ENCODE data around the gene ALK. TPM values are rescaled to one million over a fixed set of nuclear protein-coding genes. Genes with fewer than 3 reads are reported as not detected.

ALK gene
- total and polyA plus RNA-seq, 7 experiments from 2014 or later, result 0.13 TPM; not detected in 6

DNA sequence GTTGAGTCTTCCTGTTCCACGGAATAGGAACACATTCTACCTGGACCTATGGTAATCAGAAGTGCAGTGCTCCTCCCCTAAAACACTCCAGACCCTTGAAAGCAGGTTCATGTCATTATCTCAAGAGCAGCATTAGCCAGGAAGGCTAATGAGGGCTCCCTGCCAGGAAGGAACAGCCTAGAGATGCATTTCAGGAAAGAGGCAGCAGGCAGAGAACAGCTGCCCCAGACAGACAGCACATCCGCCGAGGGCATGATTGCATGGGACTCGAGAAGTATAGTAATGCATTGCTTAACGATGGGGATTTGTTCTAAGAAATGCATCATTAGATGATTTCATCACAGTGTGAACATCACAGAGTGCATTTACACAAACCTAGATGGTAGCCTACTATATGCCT is 171.5 kb downstream of the ALK start:
- H3K4me3 Mint-ChIP-seq, result no peak overlapping the region
- POLR2A ChIA-PET, result no interaction called here
- ATAC-seq, result no peak

DNA sequence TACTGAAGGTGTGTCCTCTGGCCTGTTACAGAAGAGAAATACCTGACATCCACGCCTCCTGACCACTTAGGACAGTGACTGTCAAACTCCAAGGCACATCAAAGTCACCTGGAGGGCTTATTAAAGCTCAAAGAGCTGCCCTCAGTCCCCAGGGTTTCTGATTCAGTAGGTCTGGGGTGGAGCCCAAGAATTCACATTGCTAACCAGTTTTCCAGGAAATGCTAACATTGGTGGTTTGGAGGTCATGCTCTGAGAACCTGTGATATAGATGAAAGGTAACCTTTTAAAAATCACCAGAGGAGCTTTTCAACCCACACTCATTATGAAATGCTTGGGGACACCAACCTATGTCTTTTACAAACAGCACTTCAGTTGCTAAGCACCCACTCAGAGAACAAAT is 172.3 kb downstream of the ALK start:
- H3K4me3 Mint-ChIP-seq, result no peak overlapping the region
- CTCF ChIA-PET, result no interaction called here
- Histone ChIP-seq H3K36me3 (ENCODE audit: control insufficient read depth in 2 of 3, insufficient read depth in 3 of 3, low read length in 3 of 3) (no peaks in the 10 kb centered on the region), H3K4me1 (ENCODE audit: control insufficient read depth in 2 of 2, insufficient read depth in 2 of 2, low read length in 2 of 2) (no peaks in the 10 kb centered on the region), H3K9me3 (ENCODE audit: control insufficient read depth in 2 of 3, low read length in 3 of 3) (no peaks in the 10 kb centered on the region), H3K27ac (ENCODE audit: low read depth, low read length) (no peak overlapping the region), H3K27me3 (ENCODE audit: control insufficient read depth in 2 of 2, insufficient read depth in 2 of 2, low read length in 2 of 2) (no peaks in the 10 kb centered on the region), H3K4me3 (ENCODE audit: low read length) (no peak overlapping the region)
- H3K4me1 Mint-ChIP-seq, result no peaks in the 10 kb centered on the region
- intact Hi-C loops (cut with micrococcal nuclease), result no loop called here
- H3K27ac Mint-ChIP-seq, result no peak overlapping the region
- no peak for DNase-seq
- no peak for ATAC-seq
- H3K36me3 Mint-ChIP-seq, result no peaks in the 10 kb centered on the region
- POLR2A ChIA-PET, result no interaction called here
- H3K9me3 Mint-ChIP-seq, result peaks cover 0 to 1% (median 0%) of the 10 kb centered on the region in 11 donors
- peaks cover 0 to 23% (median 7%) of the 10 kb centered on the region in 5 donors for H3K27me3 Mint-ChIP-seq

More for the DNA sequence above, 171.5 kb downstream of the ALK start:
- Mint-ChIP-seq H3K27ac (no peak overlapping the region), H3K27me3 (peaks cover 0 to 15% (median 0%) of the 10 kb centered on the region in 5 donors), H3K4me1 (no peaks in the 10 kb centered on the region), H3K9me3 (peaks cover 0 to 1% (median 0%) of the 10 kb centered on the region in 11 donors), H3K36me3 (no peaks in the 10 kb centered on the region)
- DNase-seq, result no peak
- Histone ChIP-seq H3K36me3 (ENCODE audit: control insufficient read depth in 2 of 3, insufficient read depth in 3 of 3, low read length in 3 of 3) (no peaks in the 10 kb centered on the region), H3K27me3 (ENCODE audit: control insufficient read depth in 2 of 2, insufficient read depth in 2 of 2, low read length in 2 of 2) (no peaks in the 10 kb centered on the region), H3K27ac (ENCODE audit: low read depth, low read length) (no peak overlapping the region), H3K4me1 (ENCODE audit: control insufficient read depth in 2 of 2, insufficient read depth in 2 of 2, low read length in 2 of 2) (no peaks in the 10 kb centered on the region), H3K4me3 (ENCODE audit: low read length) (no peak overlapping the region), H3K9me3 (ENCODE audit: control insufficient read depth in 2 of 3, low read length in 3 of 3) (no peaks in the 10 kb centered on the region)
- CTCF ChIA-PET, result no interaction called here
- intact Hi-C loops (cut with micrococcal nuclease), result no loop called here

DNA sequence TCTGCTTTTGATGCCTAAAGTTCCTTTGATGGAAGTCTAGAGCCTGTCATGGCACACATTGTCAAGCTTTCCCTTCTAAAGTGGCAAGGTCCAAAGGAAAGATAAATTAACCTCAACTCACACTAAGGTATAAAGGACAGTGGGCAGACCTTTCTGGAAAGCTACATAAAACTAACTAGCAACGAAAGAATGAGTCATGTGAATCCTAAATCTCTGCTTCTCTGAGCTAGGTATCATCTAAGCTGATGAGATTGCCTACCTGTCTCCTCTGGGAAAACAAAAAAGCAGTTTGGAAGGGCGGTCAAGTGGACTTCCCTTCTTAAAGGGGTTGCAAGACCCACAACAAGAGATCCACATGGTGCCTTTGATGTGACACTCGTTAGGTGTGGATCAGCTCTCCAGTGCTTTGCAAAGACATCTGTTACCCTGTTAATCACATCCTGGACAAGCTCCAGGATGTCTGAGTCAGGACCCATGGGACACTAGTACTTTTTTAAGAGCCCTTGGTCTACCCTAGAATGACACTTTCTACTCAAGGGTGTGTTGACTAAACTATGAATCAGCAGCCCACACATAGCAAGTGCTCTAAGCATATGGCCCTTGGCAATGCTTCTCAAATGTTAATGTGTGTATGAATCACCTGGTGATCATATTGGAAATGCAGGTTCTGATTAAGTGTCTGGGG is 173.5 kb downstream of the ALK start:
- intact Hi-C loops (cut with micrococcal nuclease), result no loop called here
- H3K9me3 ChIP-seq (ENCODE audit: control insufficient read depth in 2 of 3, low read length in 3 of 3), result no peaks in the 10 kb centered on the region
- peaks cover 0 to 1% (median 0%) of the 10 kb centered on the region in 11 donors for H3K9me3 Mint-ChIP-seq
- no peaks in the 10 kb centered on the region for H3K36me3 Mint-ChIP-seq
- H3K27me3 ChIP-seq (ENCODE audit: control insufficient read depth in 2 of 2, insufficient read depth in 2 of 2, low read length in 2 of 2), result no peaks in the 10 kb centered on the region
- DNase-seq (no peak), ATAC-seq (no peak)
- no peaks in the 10 kb centered on the region for H3K4me1 Mint-ChIP-seq
- peaks cover 0 to 23% (median 8%) of the 10 kb centered on the region in 5 donors for H3K27me3 Mint-ChIP-seq
- H3K27ac Mint-ChIP-seq, result no peak overlapping the region
- no peak overlapping the region for H3K4me3 Mint-ChIP-seq
- ChIA-PET CTCF (no interaction called here), POLR2A (no interaction called here)
- no peaks in the 10 kb centered on the region for H3K36me3 ChIP-seq (ENCODE audit: control insufficient read depth in 2 of 3, insufficient read depth in 3 of 3, low read length in 3 of 3)
- no peaks in the 10 kb centered on the region for H3K4me1 ChIP-seq (ENCODE audit: control insufficient read depth in 2 of 2, insufficient read depth in 2 of 2, low read length in 2 of 2)
- no peak overlapping the region for H3K27ac ChIP-seq (ENCODE audit: low read depth, low read length)
- no peak overlapping the region for H3K4me3 ChIP-seq (ENCODE audit: low read length)

DNA sequence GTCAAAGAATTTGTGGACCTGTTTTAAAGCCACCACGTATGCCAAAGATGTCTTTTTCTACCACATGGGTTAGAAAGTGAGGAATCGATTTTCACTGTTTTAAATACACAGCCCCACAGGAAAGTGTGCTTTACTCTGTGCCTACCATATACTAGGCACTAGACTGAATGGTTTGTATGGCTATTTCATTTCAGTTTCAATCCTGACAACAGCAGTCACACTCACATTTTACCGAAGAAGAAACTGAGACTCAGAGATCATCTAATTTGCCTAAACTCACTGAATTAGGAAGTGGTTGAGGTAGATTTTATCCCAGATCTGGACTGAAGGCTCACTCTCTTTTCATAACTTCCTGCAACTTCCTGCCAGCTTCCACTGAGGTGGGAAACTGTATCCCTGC is 176.4 kb downstream of the ALK start:
- no peaks in the 10 kb centered on the region for H3K36me3 Mint-ChIP-seq
- H3K9me3 Mint-ChIP-seq, result peaks cover 0 to 2% (median 0%) of the 10 kb centered on the region in 11 donors

DNA sequence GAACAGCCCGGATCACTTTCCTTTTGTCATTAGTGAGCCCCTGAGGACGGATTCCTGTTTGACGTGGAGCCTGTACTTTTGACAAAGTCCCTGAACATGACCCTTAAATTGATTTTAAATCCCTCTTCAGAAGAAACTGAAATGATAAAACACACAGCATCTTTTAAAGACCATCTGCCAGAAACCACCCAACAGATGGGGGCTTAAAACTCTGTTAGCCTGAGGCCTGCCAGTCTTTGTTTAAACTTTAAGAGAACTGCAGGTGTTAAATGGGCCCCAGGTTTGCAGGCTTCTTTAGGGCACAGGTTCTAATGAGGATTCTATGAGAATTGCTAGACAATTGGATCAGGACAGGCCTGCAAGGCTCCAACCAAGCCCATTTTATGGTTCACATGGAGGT is 177.9 kb downstream of the ALK start:
- intact Hi-C loops (cut with micrococcal nuclease), result no loop called here
- H3K9me3 Mint-ChIP-seq, result peaks cover 0 to 2% (median 0%) of the 10 kb centered on the region in 11 donors
- ChIA-PET CTCF (no interaction called here), POLR2A (no interaction called here)
- H3K4me3 Mint-ChIP-seq, result no peak overlapping the region
- H3K27me3 ChIP-seq (ENCODE audit: control insufficient read depth in 2 of 2, insufficient read depth in 2 of 2, low read length in 2 of 2), result no peaks in the 10 kb centered on the region
- no peak for ATAC-seq
- H3K27ac ChIP-seq (ENCODE audit: low read depth, low read length), result no peak overlapping the region
- peaks cover 0 to 21% (median 8%) of the 10 kb centered on the region in 5 donors for H3K27me3 Mint-ChIP-seq
- H3K4me1 ChIP-seq (ENCODE audit: control insufficient read depth in 2 of 2, insufficient read depth in 2 of 2, low read length in 2 of 2), result no peaks in the 10 kb centered on the region
- H3K27ac Mint-ChIP-seq, result no peak overlapping the region
- H3K4me1 Mint-ChIP-seq, result no peaks in the 10 kb centered on the region
- no peak for DNase-seq
- H3K36me3 Mint-ChIP-seq, result no peaks in the 10 kb centered on the region
- H3K36me3 ChIP-seq (ENCODE audit: control insufficient read depth in 2 of 3, insufficient read depth in 3 of 3, low read length in 3 of 3), result no peaks in the 10 kb centered on the region
- H3K4me3 ChIP-seq (ENCODE audit: low read length), result no peak overlapping the region
- no peaks in the 10 kb centered on the region for H3K9me3 ChIP-seq (ENCODE audit: control insufficient read depth in 2 of 3, low read length in 3 of 3)

More for the DNA sequence above, 176.4 kb downstream of the ALK start:
- Mint-ChIP-seq H3K4me1 (no peaks in the 10 kb centered on the region), H3K4me3 (no peak overlapping the region), H3K27ac (no peak overlapping the region), H3K27me3 (peaks cover 0 to 21% (median 8%) of the 10 kb centered on the region in 5 donors)
- H3K36me3 ChIP-seq (ENCODE audit: control insufficient read depth in 2 of 3, insufficient read depth in 3 of 3, low read length in 3 of 3), result no peaks in the 10 kb centered on the region
- H3K9me3 ChIP-seq (ENCODE audit: control insufficient read depth in 2 of 3, low read length in 3 of 3), result no peaks in the 10 kb centered on the region
- DNase-seq, result no peak
- no peak overlapping the region for H3K4me3 ChIP-seq (ENCODE audit: low read length)
- intact Hi-C loops (cut with micrococcal nuclease), result no loop called here
- CTCF ChIA-PET, result no interaction called here
- no peaks in the 10 kb centered on the region for H3K4me1 ChIP-seq (ENCODE audit: control insufficient read depth in 2 of 2, insufficient read depth in 2 of 2, low read length in 2 of 2)
- POLR2A ChIA-PET, result no interaction called here
- no peak for ATAC-seq
- H3K27ac ChIP-seq (ENCODE audit: low read depth, low read length), result no peak overlapping the region
- H3K27me3 ChIP-seq (ENCODE audit: control insufficient read depth in 2 of 2, insufficient read depth in 2 of 2, low read length in 2 of 2), result no peaks in the 10 kb centered on the region

GRCh38 chr2:29742656-29743055 is 178.7 kb downstream of the ALK start:
- Mint-ChIP-seq H3K27me3 (peaks cover 2 to 24% (median 11%) of the 10 kb centered on the region in 5 donors), H3K36me3 (no peaks in the 10 kb centered on the region), H3K9me3 (peaks cover 0 to 2% (median 0%) of the 10 kb centered on the region in 11 donors), H3K27ac (no peak overlapping the region), H3K4me3 (no peak overlapping the region), H3K4me1 (no peaks in the 10 kb centered on the region)
- Histone ChIP-seq H3K36me3 (ENCODE audit: control insufficient read depth in 2 of 3, insufficient read depth in 3 of 3, low read length in 3 of 3) (no peaks in the 10 kb centered on the region), H3K4me1 (ENCODE audit: control insufficient read depth in 2 of 2, insufficient read depth in 2 of 2, low read length in 2 of 2) (no peaks in the 10 kb centered on the region), H3K4me3 (ENCODE audit: low read length) (no peak overlapping the region), H3K9me3 (ENCODE audit: control insufficient read depth in 2 of 3, low read length in 3 of 3) (no peaks in the 10 kb centered on the region), H3K27me3 (ENCODE audit: control insufficient read depth in 2 of 2, insufficient read depth in 2 of 2, low read length in 2 of 2) (no peaks in the 10 kb centered on the region), H3K27ac (ENCODE audit: low read depth, low read length) (no peak overlapping the region)
- DNase-seq (no peak), ATAC-seq (no peak)
- intact Hi-C loops (cut with micrococcal nuclease), result no loop called here
- ChIA-PET CTCF (no interaction called here), POLR2A (no interaction called here)

DNA sequence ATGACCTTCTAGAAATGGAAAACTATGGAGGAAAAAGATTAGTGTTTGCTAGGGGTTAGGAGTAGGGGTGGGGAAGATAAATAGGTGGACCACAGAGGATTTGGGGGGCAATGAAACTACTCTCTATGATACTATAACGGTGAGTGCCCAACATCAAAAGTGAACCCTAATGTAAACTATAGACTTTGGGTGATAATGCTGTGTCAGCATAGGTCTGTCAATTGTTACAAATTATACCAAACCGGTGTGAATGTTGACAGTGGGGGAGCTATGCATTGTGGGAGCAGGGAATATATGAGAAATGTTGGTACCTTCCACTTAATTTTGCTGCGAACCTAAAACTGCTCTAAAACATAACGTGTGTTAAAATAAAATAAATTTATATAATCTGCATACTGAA is 180.3 kb downstream of the ALK start:
- no peak for DNase-seq
- H3K9me3 Mint-ChIP-seq, result peaks cover 0 to 2% (median 0%) of the 10 kb centered on the region in 11 donors
- H3K27ac ChIP-seq (ENCODE audit: low read depth, low read length), result no peak overlapping the region
- H3K4me3 ChIP-seq (ENCODE audit: low read length), result no peak overlapping the region
- H3K27me3 Mint-ChIP-seq, result peaks cover 4 to 33% (median 21%) of the 10 kb centered on the region in 5 donors
- H3K4me1 ChIP-seq (ENCODE audit: control insufficient read depth in 2 of 2, insufficient read depth in 2 of 2, low read length in 2 of 2), result no peaks in the 10 kb centered on the region
- no peaks in the 10 kb centered on the region for H3K36me3 ChIP-seq (ENCODE audit: control insufficient read depth in 2 of 3, insufficient read depth in 3 of 3, low read length in 3 of 3)
- H3K27ac Mint-ChIP-seq, result no peak overlapping the region
- no peaks in the 10 kb centered on the region for H3K9me3 ChIP-seq (ENCODE audit: control insufficient read depth in 2 of 3, low read length in 3 of 3)
- no peaks in the 10 kb centered on the region for H3K27me3 ChIP-seq (ENCODE audit: control insufficient read depth in 2 of 2, insufficient read depth in 2 of 2, low read length in 2 of 2)
- no peaks in the 10 kb centered on the region for H3K4me1 Mint-ChIP-seq
- ChIA-PET CTCF (interaction anchor here (0.6 kb wide), 1 partner anchor 249 kb away, joined by 4 read pairs; no protein-coding TSS in a partner anchor), POLR2A (no interaction called here)
- no peaks in the 10 kb centered on the region for H3K36me3 Mint-ChIP-seq
- intact Hi-C loops (cut with micrococcal nuclease), result no loop called here
- H3K4me3 Mint-ChIP-seq, result no peak overlapping the region
- no peak for ATAC-seq

All from naive thymus-derived CD4-positive, alpha-beta T cell (primary cell).